Endothelial cell of umbilical vein (primary cell): Measurements from ENCODE around the gene FAM240B. TPM values are rescaled to one million over a fixed set of nuclear protein-coding genes. Genes with fewer than 3 reads are reported as not detected.

Experiments
- BruUV-seq: library from RNA; stranded (reverse); fragments of 400-500 nt; replicated peaks from 2 replicates; lab custom pipeline; 2021; lab: Mats Ljungman, UMichigan
- CTCF ChIA-PET: fragments of 300-600, 350-600 bp; sonication (Branson Sonifier 250); formaldehyde crosslinking; loops from one replicate; lab custom pipeline; 2021; ENCODE audit warnings: antibody characterized with exemption, inconsistent platforms; lab: Charles Lee
- POLR2A ChIA-PET: fragments of 300-600, 350-600 bp; sonication (Branson Sonifier 250); formaldehyde crosslinking; loops from one replicate; lab custom pipeline; 2021; ENCODE audit warnings: antibody characterized with exemption, inconsistent platforms; lab: Charles Lee
- DNase-seq: peaks from one replicate; pipeline ENCODE4 v3.0.0-alpha.2; 2011; ENCODE audit warnings: low read depth, low spot score
- FAIRE-seq: peaks from 2 replicates; lab custom pipeline; 2011; peaks lifted over from hg19 to GRCh38; lab: Jason Lieb, UNC
- H2AFZ ChIP-seq: 2 replicates; pipeline ENCODE4 v1.6.0; 2012; ENCODE audit warnings: low read depth, low read length, control low read depth, inconsistent platforms
- H3K27ac ChIP-seq: 2 replicates; pipeline ENCODE4 v1.5.1; 2011; ENCODE audit warnings: low read depth, mild to moderate bottlenecking, control low read depth, low read length, moderate library complexity; ENCODE audit not compliant: insufficient read depth
- H3K27me3 ChIP-seq, 2 experiments: 2 replicates each; pipeline versions ENCODE4 v1.6.0 to v1.6.1; 2011; ENCODE audit warnings: low read length in 2 of 2, mixed read lengths in 1 of 2; ENCODE audit not compliant: control insufficient read depth in 2 of 2, insufficient read depth in 2 of 2
- H3K36me3 ChIP-seq, 2 experiments: 2 replicates in 1 of 2; 3 replicates in 1 of 2; pipeline ENCODE4 v1.5.1; 2011; ENCODE audit warnings: low read length in 2 of 2, mild to moderate bottlenecking in 1 of 2, moderate library complexity in 1 of 2; ENCODE audit not compliant: control insufficient read depth in 2 of 2, insufficient read depth in 2 of 2; ENCODE audit errors: extremely low read depth in 1 of 2
- H3K4me1 ChIP-seq: 3 replicates; pipeline ENCODE4 v1.5.1; 2011; ENCODE audit warnings: mild to moderate bottlenecking, low read length; ENCODE audit not compliant: control insufficient read depth, insufficient read depth; ENCODE audit errors: extremely low read depth
- H3K4me2 ChIP-seq: 2 replicates; pipeline ENCODE4 v1.6.1; 2011; ENCODE audit warnings: low read length, control low read depth, mixed read lengths; ENCODE audit not compliant: insufficient read depth
- H3K4me3 ChIP-seq, 3 experiments: fragments of 200-600 bp in 1 of 3; sonication (generic), shearing (Covaris generic) in 1 of 3; replicated peaks in 1 of 3; 2 replicates each; pipeline ENCODE4 v1.5.1; 2011 to 2016; ENCODE audit warnings: control low read depth in 3 of 3, low read length in 3 of 3, mild to moderate bottlenecking in 2 of 3, inconsistent platforms in 1 of 3, low read depth in 1 of 3, moderate library complexity in 1 of 3; ENCODE audit not compliant: insufficient read depth in 1 of 3
- H3K79me2 ChIP-seq: 2 replicates; pipeline ENCODE4 v1.6.0; 2012; ENCODE audit warnings: low read length, inconsistent platforms; ENCODE audit not compliant: control insufficient read depth, insufficient read depth
- H3K9ac ChIP-seq: replicated peaks from 2 replicates; pipeline ENCODE3; 2011; ENCODE audit warnings: low read length, control low read depth; ENCODE audit not compliant: insufficient read depth; ENCODE audit errors: extremely low read depth
- H3K9me1 ChIP-seq: replicated peaks from 3 replicates; pipeline ENCODE4 v1.6.0; 2011; ENCODE audit warnings: mild to moderate bottlenecking, low read length; ENCODE audit not compliant: control insufficient read depth, insufficient read depth; ENCODE audit errors: extremely low read depth
- H3K9me3 ChIP-seq: replicated peaks from 2 replicates; pipeline ENCODE4 v1.5.1; 2012; ENCODE audit warnings: low read length, inconsistent platforms; ENCODE audit not compliant: control insufficient read depth, insufficient read depth
- H4K20me1 ChIP-seq: replicated peaks from 2 replicates; pipeline ENCODE3; 2011; ENCODE audit warnings: mild to moderate bottlenecking, low read length; ENCODE audit not compliant: control insufficient read depth, insufficient read depth; ENCODE audit errors: extremely low read depth
- EZH2 ChIP-seq: IDR thresholded peaks from 2 replicates; pipeline ENCODE4 v1.6.1; 2012; ENCODE audit warnings: borderline replicate concordance, low read depth, mild to moderate bottlenecking, moderate library complexity, low read length, inconsistent platforms; ENCODE audit not compliant: severe bottlenecking
- FOS ChIP-seq: IDR thresholded peaks from 2 replicates; pipeline ENCODE4 v1.6.1; 2011; ENCODE audit warnings: mild to moderate bottlenecking, low read length, moderate library complexity, borderline replicate concordance; ENCODE audit not compliant: insufficient read depth
- GATA2 ChIP-seq: IDR thresholded peaks from 2 replicates; pipeline ENCODE4 v1.7.0; 2011; ENCODE audit warnings: low read depth, mild to moderate bottlenecking, moderate library complexity, mixed read lengths, low read length; ENCODE audit not compliant: insufficient read length, insufficient read depth
- JUN ChIP-seq: IDR thresholded peaks from 2 replicates; pipeline ENCODE4 v1.6.1; 2011; ENCODE audit warnings: borderline replicate concordance, low read depth; ENCODE audit not compliant: insufficient read length, insufficient read depth
- MYC ChIP-seq: IDR thresholded peaks from one replicate; pipeline ENCODE4 v1.6.1; 2011; ENCODE audit warnings: mild to moderate bottlenecking, low read depth, low read length
- POLR2A ChIP-seq: IDR thresholded peaks from 2 replicates; pipeline ENCODE4 v1.6.1; 2012; ENCODE audit warnings: low read depth, mild to moderate bottlenecking, control low read depth, low read length
- POLR2AphosphoS5 ChIP-seq: IDR thresholded peaks from 2 replicates; pipeline ENCODE4 v1.6.1; 2012; ENCODE audit warnings: low read depth, mild to moderate bottlenecking, control low read depth, low read length, moderate library complexity; ENCODE audit not compliant: insufficient read depth
- dilution Hi-C: fragments of 300-500 bp; cut with MboI; formaldehyde crosslinking; loops from one replicate; pipeline ENCODE4 v1.15.0; 2019; ENCODE audit warnings: low sequenced_read_pairs; ENCODE audit not compliant: extremely low pct_ligation_motif_present
- intact Hi-C: fragments of 100-400 bp; cut with micrococcal nuclease; formaldehyde crosslinking; loops from one replicate; pipeline ENCODE4 v1.10.0; 2022
- polyA plus RNA-seq, 4 experiments: library from polyadenylated mRNA; depleted of rRNA in 3 of 4; stranded (reverse) in 3 of 4; unstranded in 1 of 4; fragments of >200 nt; gene quantifications; 2 replicates each; pipeline versions ENCODE4 v1.2.1 to v1.2.3, GENCODE V29; 2011 to 2012; ENCODE audit warnings: missing spikeins in 1 of 4
- total RNA-seq: library from RNA; stranded (reverse); gene quantifications from 2 replicates; pipeline ENCODE4 v1.2.3, GENCODE V29; 2021
- TF ChIP-seq, protein P1 (sequence below): IDR thresholded peaks from 2 replicates; pipeline ENCODE4 v1.6.1; 2011; ENCODE audit not compliant: insufficient read depth, insufficient read length
- TF ChIP-seq, protein P2 (sequence below), 2 donors: IDR thresholded peaks; 1 replicate in 1 of 2; 2 replicates in 1 of 2; pipeline ENCODE4 v1.5.1; 2011; ENCODE audit warnings: low read length in 2 of 2, mild to moderate bottlenecking in 2 of 2, moderate library complexity in 2 of 2, control low read depth in 1 of 2, inconsistent platforms in 1 of 2, low read depth in 1 of 2; ENCODE audit not compliant: insufficient read depth in 1 of 2; ENCODE audit errors: extremely low read depth in 1 of 2

Gene FAM240B
- total and polyA plus RNA-seq, 2 donors (not counting 3 experiments of a cell fraction or from before 2014, with no cell fraction given) = not detected

DNA sequence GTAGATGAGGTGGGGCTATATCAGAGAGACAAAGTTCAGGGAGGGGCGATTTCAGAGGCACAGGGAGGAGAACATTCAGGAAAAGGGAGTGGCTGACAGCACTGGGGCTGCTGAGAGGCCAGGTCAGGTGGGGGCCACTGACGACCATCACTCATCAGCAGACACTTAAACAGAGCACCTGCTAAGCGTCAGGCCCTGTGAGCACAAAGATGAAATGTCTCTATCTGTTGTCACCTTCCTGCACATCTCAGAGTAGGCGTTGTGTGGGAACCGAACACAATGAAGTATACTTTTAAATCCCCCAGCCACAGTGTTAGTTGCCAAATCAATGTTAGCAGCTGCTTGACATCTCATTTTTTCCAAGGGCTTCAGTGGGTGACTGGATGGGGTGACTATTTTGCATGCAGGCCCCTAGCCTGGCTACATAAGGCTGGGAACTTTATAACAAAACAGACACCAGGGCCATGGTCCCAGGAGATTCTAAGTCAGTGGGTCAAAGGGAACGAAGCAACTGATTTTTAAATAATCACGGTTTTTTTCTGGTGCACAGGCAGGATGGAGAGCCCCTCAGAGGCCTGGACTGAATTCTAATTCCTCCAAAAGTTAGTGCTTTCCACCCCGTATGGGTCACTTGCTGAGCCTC, 68.4 kb downstream of the FAM240B start:
- Histone ChIP-seq H3K9ac (no peak overlapping the region), H3K4me1 (no peaks in the 10 kb centered on the region), H3K79me2 (no peaks in the 10 kb centered on the region), H3K4me2 (no peak overlapping the region), H3K27ac (no peak overlapping the region), H3K36me3 (no peaks in the 10 kb centered on the region), H4K20me1 (no peaks in the 10 kb centered on the region), H3K9me3 (no peaks in the 10 kb centered on the region), H3K27me3 (peaks cover 0 to 6% of the 10 kb centered on the region in 2 experiments), H3K4me3 (no peak overlapping the region), H3K9me1 (no peaks in the 10 kb centered on the region), H2AFZ (no peak overlapping the region)
- dilution Hi-C loops = no loop called here
- ChIA-PET CTCF (no interaction called here), POLR2A (no interaction called here)
- TF ChIP-seq, protein P1, sequence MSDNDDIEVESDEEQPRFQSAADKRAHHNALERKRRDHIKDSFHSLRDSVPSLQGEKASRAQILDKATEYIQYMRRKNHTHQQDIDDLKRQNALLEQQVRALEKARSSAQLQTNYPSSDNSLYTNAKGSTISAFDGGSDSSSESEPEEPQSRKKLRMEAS = no peak
- TF ChIP-seq FOS (no peak), EZH2 (no peak), POLR2AphosphoS5 (no peak), POLR2A (no peak), GATA2 (no peak), MYC (no peak), JUN (no peak)
- TF ChIP-seq, protein P2, sequence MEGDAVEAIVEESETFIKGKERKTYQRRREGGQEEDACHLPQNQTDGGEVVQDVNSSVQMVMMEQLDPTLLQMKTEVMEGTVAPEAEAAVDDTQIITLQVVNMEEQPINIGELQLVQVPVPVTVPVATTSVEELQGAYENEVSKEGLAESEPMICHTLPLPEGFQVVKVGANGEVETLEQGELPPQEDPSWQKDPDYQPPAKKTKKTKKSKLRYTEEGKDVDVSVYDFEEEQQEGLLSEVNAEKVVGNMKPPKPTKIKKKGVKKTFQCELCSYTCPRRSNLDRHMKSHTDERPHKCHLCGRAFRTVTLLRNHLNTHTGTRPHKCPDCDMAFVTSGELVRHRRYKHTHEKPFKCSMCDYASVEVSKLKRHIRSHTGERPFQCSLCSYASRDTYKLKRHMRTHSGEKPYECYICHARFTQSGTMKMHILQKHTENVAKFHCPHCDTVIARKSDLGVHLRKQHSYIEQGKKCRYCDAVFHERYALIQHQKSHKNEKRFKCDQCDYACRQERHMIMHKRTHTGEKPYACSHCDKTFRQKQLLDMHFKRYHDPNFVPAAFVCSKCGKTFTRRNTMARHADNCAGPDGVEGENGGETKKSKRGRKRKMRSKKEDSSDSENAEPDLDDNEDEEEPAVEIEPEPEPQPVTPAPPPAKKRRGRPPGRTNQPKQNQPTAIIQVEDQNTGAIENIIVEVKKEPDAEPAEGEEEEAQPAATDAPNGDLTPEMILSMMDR (IDR thresholded peaks at IDR 0.05; ENCODE audit: extremely low read depth in 1 of 2, insufficient read depth in 1 of 2, low read depth in 1 of 2, low read length in 2 of 2) = no peak
- BruUV-seq = no TSS peak
- intact Hi-C loops = no loop called here
- FAIRE-seq (no peak), DNase-seq (no peak)
